GM18520 (cell line): Measurements from ENCODE around the gene RARRES1.

Source experiments
- ATAC-seq: cut with Tn5 transposase; IDR thresholded peaks from one replicate; pipeline ENCODE4 v1.9.1; 2021; ENCODE audit not compliant: unreplicated experiment

The RARRES1 gene

DNA sequence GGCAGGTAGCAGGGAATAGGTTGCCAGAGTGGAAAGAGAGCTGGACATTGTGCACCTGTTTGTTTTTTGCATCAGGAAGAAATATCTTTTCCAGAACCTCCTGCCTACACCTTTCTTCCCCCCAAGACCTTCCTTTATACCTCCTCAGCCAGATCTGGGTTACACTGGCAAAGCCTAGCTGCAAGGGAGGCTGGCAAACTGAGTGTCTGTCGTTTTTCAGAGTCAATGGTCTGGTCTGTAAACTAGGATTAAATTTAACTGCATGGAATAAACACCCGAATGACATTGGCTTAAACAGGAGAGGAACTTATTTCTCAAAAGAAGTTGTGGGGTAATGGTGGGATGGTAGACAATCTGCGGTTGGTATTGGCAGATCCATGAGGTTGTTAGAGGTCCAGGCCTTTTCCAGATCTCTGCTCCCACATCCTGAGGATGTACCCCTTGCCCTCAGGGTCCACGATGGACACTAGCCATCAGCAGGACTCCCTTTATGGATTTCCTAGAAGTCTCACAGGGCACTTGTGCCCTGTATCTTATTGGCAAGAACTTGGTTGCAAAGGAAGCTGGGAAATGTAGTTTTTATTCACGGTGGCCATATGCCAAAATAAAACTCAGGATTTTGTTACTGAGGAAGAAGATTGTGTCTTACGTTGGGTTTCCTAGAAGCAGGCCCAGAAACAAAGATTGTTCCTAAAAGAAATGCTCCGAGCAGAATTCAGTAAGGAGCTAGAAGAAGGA, 3.2 kb upstream of the RARRES1 start:
- no peak for ATAC-seq

DNA sequence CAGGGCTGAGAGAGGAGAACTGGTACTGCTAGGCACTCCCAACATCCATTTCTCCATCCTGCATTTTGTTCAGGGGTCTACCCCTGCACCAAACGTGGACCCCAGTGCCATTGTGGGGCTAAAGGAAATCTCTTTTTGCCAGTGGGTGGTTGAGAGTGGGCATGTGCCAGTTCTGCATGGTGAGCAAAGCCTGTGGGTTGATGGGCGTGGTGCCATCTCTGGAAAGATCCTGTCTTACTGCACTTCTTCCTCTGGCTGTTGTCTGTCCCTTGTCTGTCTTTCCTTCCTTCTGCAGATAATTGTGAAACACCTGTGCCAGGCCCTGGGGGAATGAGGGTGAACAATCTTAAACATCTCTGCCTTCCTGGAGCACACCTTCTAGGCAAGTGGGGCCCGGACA, 1.4 kb upstream of the RARRES1 start:
- no peak for ATAC-seq

GRCh38 chr3:158732856-158733200, 571 bp upstream of the RARRES1 start:
- ATAC-seq, result no peak

DNA sequence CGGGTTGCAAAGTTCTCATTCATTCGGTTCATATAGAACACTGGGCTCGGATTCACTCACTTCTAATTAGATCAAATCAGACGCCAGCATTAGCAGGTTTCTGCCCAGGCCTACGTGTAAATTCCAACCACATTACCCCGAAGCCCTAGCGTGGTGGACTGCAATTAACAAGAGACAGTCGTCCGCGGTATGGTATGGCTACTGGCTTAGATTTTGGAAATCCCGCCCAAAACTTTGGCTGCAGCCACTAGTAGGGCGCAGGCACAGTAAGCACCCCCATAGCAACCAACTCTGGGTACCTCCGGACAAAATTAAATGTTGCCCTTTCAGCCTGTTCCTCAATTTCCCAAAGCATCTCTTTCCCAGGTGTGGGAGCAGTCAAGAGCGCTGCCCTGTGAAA, 771 bp downstream of the RARRES1 start:
- ATAC-seq, result no peak

DNA sequence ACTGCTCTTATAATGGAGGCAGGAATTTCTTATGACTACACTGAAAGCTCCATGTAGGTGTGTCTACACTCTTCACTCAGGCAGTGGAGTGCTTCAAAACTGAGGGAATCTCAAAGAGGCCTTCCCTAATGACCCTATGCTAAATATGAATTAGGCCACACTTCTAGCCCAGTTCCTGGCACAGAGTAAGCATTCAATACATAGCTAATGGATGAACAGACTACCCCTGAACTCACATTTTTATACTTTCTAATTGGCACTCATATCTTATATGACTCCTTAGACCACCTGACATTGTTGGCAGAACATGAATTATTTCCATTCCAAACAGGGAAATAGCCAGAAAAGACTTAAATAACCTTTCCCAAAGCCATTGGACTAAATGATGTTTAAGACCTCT, 3.4 kb downstream of the RARRES1 start:
- no peak for ATAC-seq

GRCh38 chr3:158728061-158728377, 4.2 kb downstream of the RARRES1 start:
- ATAC-seq, result no peak

GRCh38 chr3:158727206-158728060, 4.8 kb downstream of the RARRES1 start:
- peak; percentile 42 for ATAC-seq

DNA sequence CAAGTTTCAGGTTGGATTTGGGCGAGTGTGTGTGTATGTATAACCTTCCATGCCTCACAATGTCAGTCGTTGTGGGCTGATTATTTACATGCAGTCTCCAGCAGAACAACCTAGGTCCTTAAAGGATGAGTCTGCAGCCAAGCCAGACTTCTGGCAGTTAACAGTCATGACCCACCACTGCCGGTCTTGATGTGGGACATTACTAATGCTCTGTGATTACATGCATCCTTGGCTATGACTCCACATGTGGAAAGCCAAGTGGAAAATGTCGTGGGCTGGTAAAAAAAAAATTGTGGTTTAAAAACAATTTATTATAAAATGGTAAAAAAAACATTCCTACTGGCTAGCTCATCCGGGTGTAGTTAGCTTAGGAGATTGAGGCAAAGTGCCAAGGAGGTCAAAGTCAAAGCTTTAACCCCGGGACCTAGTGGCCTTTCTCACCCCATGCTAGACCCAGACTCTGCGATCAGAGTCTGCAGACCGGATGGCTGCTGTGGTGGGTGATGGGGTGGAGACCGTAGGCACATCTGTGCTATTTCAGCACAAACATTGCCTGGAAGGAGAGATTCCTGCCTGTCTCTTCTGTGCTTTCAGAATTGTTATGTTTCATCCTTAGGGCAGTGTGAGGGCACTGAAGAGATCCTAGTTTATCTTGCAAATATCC, 6.8 kb downstream of the RARRES1 start:
- ATAC-seq, result no peak

DNA sequence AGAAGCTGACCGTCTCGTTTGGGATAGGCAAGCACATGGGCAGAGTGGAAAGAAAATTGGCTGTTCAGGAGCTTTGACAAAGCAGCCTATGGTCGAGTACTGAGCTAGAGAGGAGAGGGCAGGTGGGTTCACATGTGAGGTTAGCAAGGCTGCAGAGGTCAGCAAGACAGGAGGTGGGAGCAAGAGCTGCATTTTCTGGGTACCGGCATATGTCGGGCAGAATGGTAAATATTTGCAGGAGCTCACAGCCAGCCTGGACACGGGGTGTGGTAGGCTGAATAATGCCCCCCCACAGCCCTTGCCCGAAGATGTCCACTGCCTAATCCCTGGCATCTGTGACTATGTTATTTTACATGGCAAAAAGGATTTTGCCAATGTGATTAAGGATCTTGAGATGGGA, 8.3 kb downstream of the RARRES1 start:
- no peak for ATAC-seq

DNA sequence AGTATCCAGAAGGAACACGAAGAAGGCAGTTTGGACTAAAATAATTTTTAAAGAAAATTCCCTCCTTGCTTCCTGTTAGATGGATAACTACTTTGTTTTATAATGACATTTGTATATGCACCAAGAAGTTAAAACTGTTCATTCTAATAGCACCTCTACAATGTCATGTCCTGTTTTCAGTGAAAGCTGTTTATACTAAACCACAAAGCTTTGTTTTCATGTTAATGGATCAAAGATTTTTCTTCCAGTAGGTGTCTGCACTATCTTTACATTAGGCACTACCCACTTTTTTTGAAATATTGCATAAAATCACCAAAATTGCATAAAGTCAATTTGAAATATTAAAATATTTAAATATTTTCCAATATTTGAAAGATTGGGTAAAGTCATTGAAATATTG, 10.1 kb downstream of the RARRES1 start:
- ATAC-seq, result no peak

DNA sequence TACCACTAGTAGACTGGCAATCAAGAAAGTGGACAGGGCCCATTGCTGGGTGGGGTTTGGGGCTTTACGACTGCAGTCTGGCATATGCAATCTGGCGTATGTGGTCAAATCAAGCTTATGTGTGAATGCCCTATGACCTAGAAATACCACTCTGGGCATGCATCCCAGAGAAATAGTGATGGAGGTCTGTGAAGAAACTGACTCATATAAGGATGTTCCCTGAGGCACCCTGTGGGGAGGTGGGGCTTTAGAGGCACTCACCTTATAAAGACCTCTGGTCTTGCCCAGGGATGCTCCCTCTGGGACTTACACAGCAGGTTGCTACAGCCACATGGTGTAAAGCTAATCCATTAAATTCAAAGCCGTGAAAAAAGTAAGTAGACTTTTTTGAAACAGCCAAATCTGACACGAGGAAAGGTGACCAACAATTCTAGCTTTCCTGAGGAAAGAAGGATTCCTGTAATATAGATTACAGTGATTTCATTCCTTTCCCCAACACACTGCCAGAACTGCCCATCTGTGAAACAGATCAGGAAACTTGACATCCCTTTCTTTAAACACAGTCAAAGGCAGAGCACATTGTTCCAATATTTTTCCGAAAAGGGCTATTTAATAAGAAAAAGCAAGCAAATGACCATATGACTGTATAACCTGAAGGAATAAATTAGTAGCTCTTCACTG, 13.6 kb downstream of the RARRES1 start:
- ATAC-seq, result no peak

DNA sequence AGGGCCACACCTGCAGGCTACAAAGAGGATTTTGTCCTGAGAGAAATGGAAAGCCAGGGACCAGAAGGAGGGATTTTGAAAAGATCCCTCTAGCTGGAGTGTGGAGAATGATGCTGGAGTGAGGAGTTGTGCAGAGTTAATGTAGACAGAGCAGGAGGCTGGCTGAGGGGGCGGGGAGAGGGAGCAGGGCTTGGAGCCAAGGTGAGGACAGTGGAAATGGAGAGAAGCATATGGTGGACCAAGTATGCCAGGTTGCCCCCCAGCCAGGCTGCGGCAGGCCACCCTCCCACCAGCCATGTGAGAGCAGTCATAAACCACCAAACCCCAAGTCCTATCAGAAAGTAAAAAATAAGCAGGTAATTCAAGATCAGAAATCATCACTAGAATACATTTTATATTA, 14.7 kb downstream of the RARRES1 start:
- no peak for ATAC-seq

DNA sequence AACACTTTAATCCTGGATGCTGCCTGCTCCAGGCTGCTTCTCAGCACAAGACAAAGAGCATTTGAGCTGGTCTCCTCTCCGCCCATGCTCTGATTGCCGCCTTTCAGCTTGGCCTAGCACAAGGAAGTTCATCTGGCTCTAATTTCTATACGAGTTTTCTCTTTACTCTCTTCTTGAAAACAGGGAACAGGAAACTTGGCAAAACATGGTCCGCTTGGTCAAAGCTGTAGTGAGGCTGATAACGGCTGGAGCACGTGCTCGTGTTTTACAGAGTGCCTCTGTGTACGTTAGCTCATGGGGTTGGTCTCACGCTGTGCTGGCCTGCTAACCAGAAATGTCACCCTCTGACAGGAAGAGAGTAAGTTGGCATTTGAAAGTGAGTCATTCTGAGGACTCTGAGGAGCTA, 19.2 kb downstream of the RARRES1 start:
- no peak for ATAC-seq

GRCh38 chr3:158712443-158712842, 19.8 kb downstream of the RARRES1 start:
- ATAC-seq, result no peak

- no peak for ATAC-seq
These were observed 20.4 kb downstream of the RARRES1 start for GRCh38 chr3:158711886-158712285.

- no peak for ATAC-seq
These were observed 21.7 kb downstream of the RARRES1 start for GRCh38 chr3:158710601-158711000.

- no peak for ATAC-seq
These were observed 22.6 kb downstream of the RARRES1 start for GRCh38 chr3:158709666-158710083.

GRCh38 chr3:158703566-158703965, 28.7 kb downstream of the RARRES1 start:
- ATAC-seq, result no peak

GRCh38 chr3:158702815-158703481, 29.3 kb downstream of the RARRES1 start:
- no peak for ATAC-seq

- ATAC-seq, result no peak
These were observed 30.7 kb downstream of the RARRES1 start for GRCh38 chr3:158701420-158702065.
